Endometrial microvascular endothelial cells (primary cell): ENCODE results near the gene VAMP8. TPM values are rescaled to one million over a fixed set of nuclear protein-coding genes. Genes with fewer than 3 reads are reported as not detected.
"Not testable (repeated sequence)": the region's sequence is repeated elsewhere in the genome, so short reads cannot be mapped to it uniquely, and the experiment has no call there.

Source experiments
- in situ Hi-C: cut with HindIII; loops from 2 replicates; pipeline ENCODE4 v1.10.0; 2017; ENCODE audit warnings: low sequenced_read_pairs, low pct_unique_long_range_greater_than_20kb; ENCODE audit errors: inconsistent ontology term
- total RNA-seq: library from RNA; depleted of rRNA; stranded (reverse); fragments of >200 nt; gene quantifications from one replicate; pipeline ENCODE4 v1.2.3, GENCODE V29; 2015; ENCODE audit errors: inconsistent ontology term

The VAMP8 gene
- total RNA-seq, 1 donor from 2014 or later = 3.6 TPM

DNA sequence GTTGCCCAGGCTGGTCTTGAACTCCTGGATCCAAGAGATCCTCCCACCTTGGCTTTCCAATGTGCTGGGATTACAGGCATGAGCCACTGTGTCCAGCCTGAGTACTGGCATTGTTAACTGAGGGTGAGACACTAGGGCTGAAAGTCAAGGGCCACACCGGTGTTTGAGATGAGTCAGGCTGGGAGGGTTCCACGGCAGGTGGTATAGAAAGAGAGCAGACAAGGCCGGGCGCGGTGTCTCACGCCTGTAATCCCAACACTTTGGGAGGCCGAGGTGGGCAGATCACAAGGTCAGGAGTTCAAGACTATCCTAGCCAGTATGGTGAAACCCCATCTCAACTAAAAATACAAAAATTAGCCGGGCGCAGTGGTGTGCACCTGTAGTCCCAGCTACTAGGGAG, 14.9 kb downstream of the VAMP8 start:
- in situ Hi-C loops = not testable (repeated sequence)

DNA sequence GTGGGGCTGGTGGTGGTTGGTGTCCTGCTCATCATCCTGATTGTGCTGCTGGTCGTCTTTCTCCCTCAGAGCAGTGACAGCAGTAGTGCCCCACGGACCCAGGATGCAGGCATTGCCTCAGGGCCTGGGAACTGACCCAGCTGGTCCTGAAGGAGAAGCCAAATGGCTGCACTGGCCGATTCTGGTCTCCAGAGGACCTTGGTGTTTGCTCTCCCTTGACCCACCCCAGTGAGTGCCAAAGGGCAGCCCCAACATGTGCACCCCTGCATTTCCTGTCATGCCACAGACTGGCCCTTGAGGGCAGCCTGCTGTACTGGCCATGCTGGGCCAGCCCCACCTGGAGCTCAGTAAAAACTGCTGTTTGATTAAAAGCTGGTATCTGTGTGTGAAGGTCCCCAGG, 15.6 kb downstream of the VAMP8 start:
- in situ Hi-C loops = no loop called here

- in situ Hi-C loops = no loop called here
These were observed 17.4 kb downstream of the VAMP8 start for GRCh38 chr2:85594715-85595300.

DNA sequence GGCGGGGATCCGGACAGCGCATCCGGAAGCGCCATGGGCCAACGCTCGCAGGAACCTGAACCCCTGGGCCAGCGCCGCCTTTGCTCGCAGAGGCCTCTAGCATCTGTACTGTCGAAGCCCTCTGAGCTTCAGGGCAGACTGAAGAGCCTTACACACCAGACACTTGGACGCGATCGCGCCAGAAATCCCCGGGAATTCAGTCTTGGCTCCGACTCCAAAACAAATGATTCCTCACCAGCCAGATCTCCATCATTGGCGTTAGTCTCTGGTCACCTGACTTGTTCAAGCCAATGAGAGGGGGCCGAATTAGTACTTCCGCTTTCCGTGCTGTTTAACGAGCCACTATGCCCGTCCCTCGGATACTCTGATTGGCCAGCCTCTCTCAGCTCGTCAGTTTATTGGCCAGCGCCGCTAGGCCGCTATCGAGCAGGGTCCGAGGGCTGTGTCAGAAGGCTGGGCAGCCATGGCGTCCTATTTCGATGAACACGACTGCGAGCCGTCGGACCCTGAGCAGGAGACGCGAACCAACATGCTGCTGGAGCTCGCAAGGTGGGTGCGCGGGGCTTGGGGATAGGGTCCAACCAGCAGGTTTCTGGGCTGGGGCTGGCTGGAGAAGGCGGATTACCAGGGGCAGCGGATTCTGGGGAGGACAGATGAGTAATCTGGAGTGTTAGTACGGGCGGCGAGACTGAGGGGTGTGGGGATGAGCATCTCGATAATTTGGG, 18.1 kb downstream of the VAMP8 start, which contains the start of gene RNF181:
Gene RNF181, plus strand, starts transcription at position 445 of the 725 bp plus-strand sequence. Its CDS starts 19 bp downstream, at position 464.
- in situ Hi-C loops = no loop called here

DNA sequence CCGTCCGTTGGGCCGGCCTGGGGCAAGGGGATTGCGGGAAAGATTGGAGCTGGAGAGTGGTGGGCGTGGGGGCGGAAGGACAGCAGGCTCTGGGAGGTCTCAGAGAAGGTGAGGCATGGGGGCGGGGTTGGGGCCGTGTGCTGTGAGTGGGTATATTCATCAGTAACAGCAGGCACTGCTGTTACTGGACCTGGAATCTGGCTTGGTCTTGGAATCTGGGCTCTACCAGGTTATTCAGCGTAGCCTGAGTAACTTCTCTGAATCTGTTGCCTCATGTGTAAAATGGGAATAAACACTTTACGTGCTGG, 18.6 kb downstream of the VAMP8 start:
- in situ Hi-C loops = no loop called here

GRCh38 chr2:85596486-85597143, 19.2 kb downstream of the VAMP8 start:
- in situ Hi-C loops = no loop called here

DNA sequence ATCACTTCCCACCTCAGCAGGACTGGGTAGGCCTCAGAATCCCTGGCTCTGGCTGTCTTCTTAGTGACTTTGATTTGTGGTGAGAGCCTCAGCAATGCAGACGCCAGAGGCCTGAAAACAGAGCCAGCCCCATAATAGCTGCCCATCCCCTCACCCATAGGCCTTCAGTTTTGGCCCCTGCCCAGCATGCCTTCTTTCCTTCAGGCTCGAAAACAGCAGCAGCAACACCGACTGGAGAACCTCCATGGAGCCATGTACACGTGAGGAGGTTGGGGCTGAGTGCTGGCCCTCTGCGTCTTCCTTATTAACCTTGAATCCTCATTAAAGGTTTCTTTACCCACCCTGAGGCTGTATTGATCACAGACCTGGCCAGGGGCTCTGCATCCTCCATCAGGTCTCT, 19.9 kb downstream of the VAMP8 start:
- in situ Hi-C loops = no loop called here

GRCh38 chr2:85598594-85599340, 21.4 kb downstream of the VAMP8 start:
- in situ Hi-C loops = no loop called here

DNA sequence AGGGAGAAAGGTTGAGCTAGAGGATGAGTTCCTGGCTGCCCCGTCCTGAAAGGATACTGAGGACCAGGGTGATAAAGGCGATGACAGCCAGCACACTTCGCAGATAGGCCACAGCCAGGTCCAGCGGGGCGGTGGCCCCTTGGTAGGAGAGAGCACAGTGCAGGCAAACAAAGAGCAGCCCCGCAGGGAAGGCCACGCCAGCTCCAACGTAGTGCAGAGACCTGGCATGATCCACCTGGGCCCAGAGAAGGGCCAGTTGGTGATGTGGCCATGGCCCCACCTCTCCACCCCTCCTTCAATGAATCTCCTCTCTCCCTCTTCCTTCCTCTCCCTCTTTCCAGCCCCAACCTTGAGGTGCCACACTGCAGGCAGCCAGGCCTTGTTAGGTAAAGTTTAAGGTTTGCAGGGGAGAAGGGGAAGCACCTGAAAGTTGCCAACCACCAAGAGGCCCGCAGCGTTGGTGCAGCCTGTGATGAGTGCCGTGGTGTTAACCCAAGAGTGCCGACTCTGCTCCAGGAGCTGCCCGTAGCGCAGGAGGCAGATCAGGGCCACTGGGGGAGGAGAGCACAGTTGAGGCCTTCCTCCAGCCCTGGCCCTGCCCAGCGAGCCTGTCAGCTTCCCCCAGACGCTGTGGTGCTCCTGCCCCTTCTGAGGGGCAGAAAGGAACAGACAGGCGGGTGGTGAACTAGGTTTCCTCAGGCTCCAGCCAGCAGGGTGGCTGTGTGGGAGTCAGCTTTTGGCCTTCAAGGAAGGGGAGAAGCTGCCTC, 22.3 kb downstream of the VAMP8 start:
- in situ Hi-C loops = no loop called here

- in situ Hi-C loops = no loop called here
These were observed 22.8 kb downstream of the VAMP8 start for GRCh38 chr2:85600235-85600575.

DNA sequence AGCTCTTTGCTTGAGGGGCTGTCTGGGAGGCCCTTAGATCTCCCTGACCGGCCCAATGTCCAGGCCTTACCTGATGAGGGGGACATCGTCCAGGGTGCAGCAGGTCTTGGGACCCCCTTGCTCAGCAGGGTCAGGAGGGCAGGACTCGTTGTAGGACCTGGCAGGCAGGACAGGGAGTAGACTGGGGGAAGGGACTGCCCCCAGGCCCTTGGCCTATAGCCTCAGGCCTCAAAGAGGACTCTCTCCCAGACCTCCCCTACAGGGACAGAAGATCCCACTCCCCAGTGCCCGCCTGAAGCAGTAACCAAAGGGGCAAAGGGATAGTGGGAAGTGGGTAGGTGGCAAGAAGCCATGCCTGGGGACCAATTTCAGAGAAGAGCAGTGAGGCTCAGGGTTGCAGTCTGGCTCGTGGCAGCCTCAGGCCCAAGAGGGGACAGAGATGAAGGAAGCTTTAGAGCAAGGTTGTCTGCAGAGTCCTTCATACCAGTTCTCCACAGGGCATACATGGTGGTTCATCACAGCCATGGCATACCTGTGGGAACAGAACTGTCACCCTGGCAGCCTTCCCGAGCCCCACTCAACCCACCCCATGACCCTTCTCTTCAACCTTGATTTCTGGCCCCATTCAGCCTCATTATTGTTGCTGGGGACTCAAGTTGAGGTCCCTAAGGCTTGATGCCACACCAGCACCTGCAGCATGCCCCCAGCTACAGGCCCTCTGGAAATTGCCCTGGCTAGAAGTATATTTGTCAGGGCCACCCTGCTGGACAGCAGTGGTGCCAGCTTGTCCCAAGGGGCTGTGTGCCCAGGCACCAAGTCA, 23.8 kb downstream of the VAMP8 start:
- in situ Hi-C loops = no loop called here

DNA sequence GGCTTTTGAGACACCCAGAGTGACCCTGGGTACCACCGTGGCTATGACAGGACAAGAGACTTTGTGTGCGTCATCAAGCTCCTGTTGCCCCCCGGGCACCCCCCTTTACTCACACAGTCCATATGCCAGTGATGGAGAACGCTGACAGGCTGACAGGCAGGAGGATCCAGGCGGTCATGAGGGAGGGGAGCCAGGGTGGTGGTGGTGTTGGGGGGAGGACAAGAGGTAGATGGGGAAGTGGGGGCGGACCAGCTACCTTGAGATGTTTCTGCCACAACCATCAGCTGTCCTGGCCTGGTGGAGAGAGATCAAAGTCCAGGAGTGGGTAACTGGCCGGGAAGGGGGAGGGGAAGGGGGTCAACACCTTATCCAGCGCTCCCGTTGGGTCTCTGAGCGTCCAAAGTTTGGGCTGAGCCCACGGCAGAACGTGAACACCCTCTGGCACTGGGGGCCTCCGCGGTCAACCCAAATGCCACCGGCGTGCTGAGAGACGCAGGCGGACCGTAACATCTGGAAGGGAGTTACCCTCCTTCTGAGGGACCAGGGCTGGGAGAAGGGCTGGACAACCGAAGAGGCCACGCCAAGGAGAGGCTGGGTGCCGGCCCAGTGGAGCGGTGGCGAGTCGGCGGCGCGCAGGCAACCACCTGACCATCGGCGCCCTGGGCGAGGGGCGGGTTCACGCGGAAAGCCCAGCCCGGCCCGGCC, 24.5 kb downstream of the VAMP8 start:
- in situ Hi-C loops = no loop called here

DNA sequence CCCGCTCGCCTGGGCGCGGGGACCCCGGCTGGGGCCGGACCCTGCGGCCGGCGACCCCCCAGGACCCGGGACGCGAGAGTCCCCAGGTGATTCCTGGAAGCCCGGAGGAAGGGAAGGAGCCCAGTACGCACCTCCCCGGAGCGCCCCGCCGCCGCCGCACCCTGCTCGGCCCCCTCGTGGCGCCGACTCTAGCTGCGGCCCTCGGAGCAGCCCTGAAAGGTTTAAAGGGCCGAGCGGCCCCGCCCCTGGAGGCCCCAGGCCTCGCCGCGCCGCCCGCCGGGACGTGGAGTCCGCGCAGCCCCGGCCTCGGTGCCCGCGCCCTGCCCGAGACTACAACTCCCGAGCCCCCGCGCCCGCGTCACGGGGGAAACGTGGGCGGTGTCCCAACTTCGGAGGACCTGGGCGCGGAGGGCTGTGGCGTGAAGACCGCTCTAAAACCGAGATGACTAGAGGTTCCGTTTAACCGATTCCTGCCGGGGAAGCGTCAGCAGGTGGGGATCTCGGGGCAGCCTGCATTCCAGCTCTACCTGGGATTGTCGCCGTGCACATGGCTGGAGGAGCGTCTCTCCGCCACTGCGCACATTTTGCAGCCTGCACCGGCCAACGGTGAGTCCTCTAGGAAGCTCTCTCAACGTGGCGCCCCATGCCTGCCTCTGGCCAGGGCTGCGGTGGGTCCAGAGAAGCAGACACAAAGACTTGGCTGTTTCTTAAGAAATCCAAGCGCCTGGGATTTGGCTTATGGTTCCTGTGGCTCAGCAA, 25.3 kb downstream of the VAMP8 start, which contains the start of gene TMEM150A:
Gene TMEM150A, minus strand, starts transcription at position 223 of the 759 bp plus-strand sequence. CDS start 750 bp downstream, outside the sequence.
- in situ Hi-C loops = no loop called here

DNA sequence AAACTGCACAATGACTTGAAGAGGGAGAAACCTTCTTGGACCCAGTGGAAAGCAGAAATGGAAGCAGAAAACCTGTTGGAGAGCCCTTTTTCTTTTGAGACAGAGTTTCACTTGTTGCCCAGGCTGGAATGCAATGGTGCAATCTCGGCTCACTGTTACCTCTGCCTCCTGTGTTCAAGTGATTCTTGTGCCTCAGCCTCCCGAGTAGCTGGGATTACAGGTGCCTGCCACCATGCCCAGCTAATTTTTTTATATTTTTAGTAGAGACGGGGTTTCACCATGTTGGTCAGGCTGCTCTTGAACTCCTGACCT, 26.7 kb downstream of the VAMP8 start:
- in situ Hi-C loops = not testable (repeated sequence)

- in situ Hi-C loops = no loop called here
These were observed 27.4 kb downstream of the VAMP8 start for GRCh38 chr2:85604568-85605339.

- in situ Hi-C loops = no loop called here
These were observed 28.2 kb downstream of the VAMP8 start for GRCh38 chr2:85605406-85606115.
